Left ventricle myocardium inferior (tissue), 1 donor: ENCODE data around the gene NTMT1. TPM values are rescaled to one million over a fixed set of nuclear protein-coding genes. Genes with fewer than 3 reads are reported as not detected.

Experiments
- DNase-seq: peaks from one replicate; pipeline ENCODE4 v3.0.0-alpha.2; 2020
- H3K27ac ChIP-seq: fragments of 200-600 bp; replicated peaks from 2 replicates; pipeline ENCODE4 v1.8.0; 2021
- H3K27me3 ChIP-seq: fragments of 200-600 bp; 2 replicates; pipeline ENCODE4 v1.8.0; 2021; ENCODE audit warnings: low read depth
- H3K36me3 ChIP-seq: fragments of 200-600 bp; 2 replicates; pipeline ENCODE4 v1.8.0; 2021
- H3K4me1 ChIP-seq: fragments of 200-600 bp; 2 replicates; pipeline ENCODE4 v1.8.0; 2021
- H3K4me3 ChIP-seq: fragments of 200-600 bp; 2 replicates; pipeline ENCODE4 v1.8.0; 2021; ENCODE audit warnings: mild to moderate bottlenecking, moderate library complexity
- H3K9me3 ChIP-seq: fragments of 200-600 bp; replicated peaks from 2 replicates; pipeline ENCODE4 v1.8.0; 2021
- intact Hi-C: fragments of 100-400 bp; cut with micrococcal nuclease; formaldehyde crosslinking; loops from one replicate; pipeline ENCODE4 v1.11.0; 2022
- total RNA-seq: library from RNA; stranded (reverse); fragmentation: NEBNext Ultra II Directional; extraction: Animal tissue kit (Norgen Biotek cat#: 25700); gene quantifications from one replicate; pipeline ENCODE4 v1.2.1, GENCODE V29; 2021
- TF ChIP-seq, protein P1 (sequence below): fragments of 200-600 bp; IDR thresholded peaks from 2 replicates; pipeline ENCODE4 v1.8.0; 2021; ENCODE audit warnings: antibody characterized with exemption, mild to moderate bottlenecking, borderline replicate concordance
- donor health status: DM: no; HTN: yes; CAD: no; lungs with severe emphysema.

Gene NTMT1
- total RNA-seq, 1 donor from 2014 or later, result 63.4 TPM

DNA sequence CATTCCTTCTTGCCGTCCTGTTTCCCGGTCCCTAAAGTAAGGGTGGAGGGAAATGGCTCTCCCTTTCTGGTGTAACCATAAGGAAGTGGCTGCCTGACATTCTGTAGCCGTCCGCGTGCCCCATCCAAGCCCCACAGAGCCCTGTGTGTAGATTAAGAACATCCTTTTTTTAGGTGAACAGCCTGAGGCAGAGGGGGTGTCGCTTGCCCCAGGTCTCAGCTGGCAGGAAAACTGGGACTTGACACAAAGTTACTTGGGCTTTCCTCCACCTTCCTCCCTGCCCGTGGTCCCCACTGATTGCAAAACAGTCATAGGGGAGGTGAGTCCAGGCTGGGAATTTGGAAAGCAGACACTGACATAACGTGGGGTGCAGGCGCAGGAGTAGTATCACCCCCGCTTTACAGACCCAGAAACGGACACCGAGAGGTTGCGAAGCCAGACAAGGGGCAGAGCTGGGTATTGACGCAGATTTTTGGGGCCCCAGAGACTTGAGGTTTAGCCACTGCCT is 27.8 kb upstream of the NTMT1 start:
- H3K4me1 ChIP-seq, result peaks cover 26% of the 10 kb centered on the region
- no peak for DNase-seq
- no peaks in the 10 kb centered on the region for H3K36me3 ChIP-seq
- peaks cover 29% of the 10 kb centered on the region for H3K27me3 ChIP-seq
- TF ChIP-seq, protein P1, sequence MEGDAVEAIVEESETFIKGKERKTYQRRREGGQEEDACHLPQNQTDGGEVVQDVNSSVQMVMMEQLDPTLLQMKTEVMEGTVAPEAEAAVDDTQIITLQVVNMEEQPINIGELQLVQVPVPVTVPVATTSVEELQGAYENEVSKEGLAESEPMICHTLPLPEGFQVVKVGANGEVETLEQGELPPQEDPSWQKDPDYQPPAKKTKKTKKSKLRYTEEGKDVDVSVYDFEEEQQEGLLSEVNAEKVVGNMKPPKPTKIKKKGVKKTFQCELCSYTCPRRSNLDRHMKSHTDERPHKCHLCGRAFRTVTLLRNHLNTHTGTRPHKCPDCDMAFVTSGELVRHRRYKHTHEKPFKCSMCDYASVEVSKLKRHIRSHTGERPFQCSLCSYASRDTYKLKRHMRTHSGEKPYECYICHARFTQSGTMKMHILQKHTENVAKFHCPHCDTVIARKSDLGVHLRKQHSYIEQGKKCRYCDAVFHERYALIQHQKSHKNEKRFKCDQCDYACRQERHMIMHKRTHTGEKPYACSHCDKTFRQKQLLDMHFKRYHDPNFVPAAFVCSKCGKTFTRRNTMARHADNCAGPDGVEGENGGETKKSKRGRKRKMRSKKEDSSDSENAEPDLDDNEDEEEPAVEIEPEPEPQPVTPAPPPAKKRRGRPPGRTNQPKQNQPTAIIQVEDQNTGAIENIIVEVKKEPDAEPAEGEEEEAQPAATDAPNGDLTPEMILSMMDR, result no peak
- peak overlapping the region; percentile 65 for H3K4me3 ChIP-seq
- intact Hi-C loops, result no loop called here
- peak overlapping the region; percentile 90 for H3K27ac ChIP-seq
- no peaks in the 10 kb centered on the region for H3K9me3 ChIP-seq

DNA sequence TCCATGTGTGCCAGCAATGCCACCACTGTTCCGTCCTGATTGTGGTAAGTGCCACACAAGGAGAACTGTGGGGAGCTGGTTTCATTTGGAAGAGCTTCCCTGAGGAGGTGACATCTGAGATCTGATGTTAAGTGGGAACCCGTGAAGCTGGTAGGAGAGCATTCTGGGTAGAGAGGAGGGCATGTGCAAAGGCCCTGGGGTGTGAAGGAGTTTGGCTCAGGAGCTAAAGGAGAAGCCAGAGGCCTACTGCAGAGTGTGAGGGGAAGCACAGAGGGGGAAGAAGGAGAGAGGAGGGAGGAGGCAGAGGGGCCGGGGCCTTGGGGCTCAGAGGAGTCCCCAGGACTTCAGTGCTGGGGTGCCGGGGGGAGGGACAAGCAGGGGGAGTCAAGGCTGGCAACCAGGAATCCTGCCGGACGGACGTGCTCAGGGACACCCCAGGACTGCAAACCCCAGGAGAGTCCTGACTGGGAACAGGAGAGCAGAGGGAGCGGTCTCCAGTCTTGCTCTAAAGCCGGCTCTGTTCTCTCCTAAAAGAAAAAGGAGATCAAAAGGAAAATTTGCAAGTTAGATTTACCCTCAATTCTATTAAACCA is 24.8 kb upstream of the NTMT1 start:
- H3K4me3 ChIP-seq, result no peak overlapping the region
- peaks cover 28% of the 10 kb centered on the region for H3K4me1 ChIP-seq
- DNase-seq, result no peak
- TF ChIP-seq, protein P1, result no peak
- intact Hi-C loops, result loop anchor here (10.0 kb wide), 1 partner anchor 106 kb away; no protein-coding TSS in a partner anchor
- peaks cover 29% of the 10 kb centered on the region for H3K27me3 ChIP-seq
- no peaks in the 10 kb centered on the region for H3K36me3 ChIP-seq
- H3K27ac ChIP-seq, result no peak overlapping the region
- no peaks in the 10 kb centered on the region for H3K9me3 ChIP-seq

DNA sequence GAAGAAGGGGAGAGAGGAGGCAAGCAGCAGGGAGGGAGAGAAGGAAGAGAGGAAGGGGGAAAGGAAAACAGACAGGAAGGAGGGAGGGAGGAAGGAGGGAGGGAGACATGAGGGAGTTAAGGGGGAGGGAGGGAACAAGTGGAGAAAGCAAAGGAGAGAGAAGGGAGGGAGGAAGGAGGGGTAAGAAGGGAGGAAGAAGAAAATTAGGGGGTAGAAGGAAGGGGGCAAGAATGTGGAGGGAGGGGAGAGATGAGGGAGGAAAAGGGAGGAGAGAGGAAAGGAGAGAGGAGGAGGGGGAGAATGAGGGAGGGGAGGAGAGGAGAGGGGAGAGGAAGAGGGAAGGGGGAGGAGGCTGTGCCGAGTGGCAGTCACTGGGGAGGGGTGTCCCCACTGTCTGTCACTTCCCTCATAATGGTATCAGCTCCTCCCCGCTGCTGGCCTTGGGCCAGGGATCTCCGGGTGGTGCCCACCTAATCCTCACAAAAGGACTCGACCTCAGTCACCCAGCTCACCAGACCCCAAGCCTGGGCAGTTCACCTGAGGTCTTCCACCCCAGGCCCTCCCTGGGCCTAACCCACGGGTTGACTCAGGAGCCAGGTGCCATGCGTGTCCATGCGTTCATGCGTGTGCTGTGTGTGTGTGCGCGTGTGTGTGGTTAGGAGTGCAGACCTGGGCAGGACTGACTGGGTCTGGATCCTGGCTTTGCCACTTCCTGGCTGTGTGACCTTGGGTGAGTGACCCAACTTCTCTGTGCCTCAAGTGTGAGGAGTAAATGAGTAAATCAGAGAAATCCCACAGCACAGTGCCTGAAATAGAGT is 23.2 kb upstream of the NTMT1 start:
- TF ChIP-seq, protein P1, result no peak
- Histone ChIP-seq H3K4me1 (peaks cover 26% of the 10 kb centered on the region), H3K27ac (peak overlapping the region; percentile 50), H3K4me3 (no peak overlapping the region), H3K9me3 (no peaks in the 10 kb centered on the region), H3K36me3 (no peaks in the 10 kb centered on the region), H3K27me3 (peaks cover 17% of the 10 kb centered on the region)
- no peak for DNase-seq
- intact Hi-C loops, result loop anchor here (10.0 kb wide), 1 partner anchor 108 kb away; no protein-coding TSS in a partner anchor

DNA sequence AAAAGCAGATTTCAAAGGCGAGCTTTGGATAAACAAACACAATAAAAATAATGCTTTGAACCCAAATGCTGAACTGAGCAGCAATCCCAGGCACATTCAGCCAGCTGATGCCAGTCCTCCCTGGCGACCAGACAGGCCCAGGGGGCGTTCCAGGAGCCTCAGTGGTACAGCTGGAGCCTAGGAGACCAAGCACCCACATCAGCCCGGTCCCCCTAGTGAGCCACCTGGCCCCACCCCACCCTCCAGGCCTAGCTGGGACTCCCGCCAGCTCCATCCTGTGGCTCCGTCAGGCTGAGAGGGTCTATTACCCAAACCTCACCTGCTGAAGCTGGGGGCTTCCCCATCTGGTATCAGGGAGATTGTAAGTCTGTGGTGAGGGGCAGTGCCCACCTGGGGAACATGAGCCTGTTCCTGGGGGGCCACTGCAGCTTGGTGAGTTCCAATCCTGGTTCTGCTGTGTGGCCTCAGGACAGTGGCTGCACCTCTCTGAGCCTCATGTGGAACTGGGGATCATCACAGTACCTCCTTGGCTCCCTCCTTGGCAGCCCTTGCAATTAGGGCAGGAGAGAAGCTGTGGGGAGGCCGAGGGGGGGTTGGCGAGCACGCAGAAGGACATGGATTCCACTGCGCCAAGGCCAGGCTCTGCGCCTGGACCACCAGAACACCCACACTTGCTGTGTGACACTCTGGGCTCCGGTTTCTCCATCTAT is 21.8 kb upstream of the NTMT1 start:
- H3K36me3 ChIP-seq, result no peaks in the 10 kb centered on the region
- intact Hi-C loops, result loop anchor here (10.0 kb wide), 1 partner anchor 109 kb away; no protein-coding TSS in a partner anchor
- H3K4me1 ChIP-seq, result peaks cover 35% of the 10 kb centered on the region
- no peaks in the 10 kb centered on the region for H3K9me3 ChIP-seq
- TF ChIP-seq, protein P1, result no peak
- no peak overlapping the region for H3K27ac ChIP-seq
- H3K27me3 ChIP-seq, result peaks cover 3% of the 10 kb centered on the region
- DNase-seq, result no peak
- no peak overlapping the region for H3K4me3 ChIP-seq

DNA sequence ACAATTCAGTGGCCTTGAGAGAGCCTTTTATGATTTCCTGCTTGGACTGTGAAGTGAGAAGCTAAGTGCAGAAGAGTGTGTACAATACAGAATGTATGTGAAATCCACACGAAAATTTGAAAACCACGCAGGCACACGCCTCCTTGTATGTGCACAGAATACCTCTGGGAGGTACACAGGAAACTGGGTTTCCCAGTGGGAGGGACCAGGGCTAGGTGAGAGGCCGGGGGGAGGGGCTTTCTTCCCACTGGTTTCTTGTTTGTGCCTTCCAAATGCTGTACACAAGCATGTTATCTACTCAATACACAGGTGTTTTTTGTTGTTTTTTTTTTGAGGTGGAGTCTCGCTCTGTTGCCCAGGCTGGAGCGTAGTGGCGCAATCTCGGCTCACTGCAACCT is 21.2 kb upstream of the NTMT1 start:
- DNase-seq, result no peak
- intact Hi-C loops, result loop anchor here (10.0 kb wide), 1 partner anchor 110 kb away; no protein-coding TSS in a partner anchor
- TF ChIP-seq, protein P1, result no peak

More for the DNA sequence above, 21.2 kb upstream of the NTMT1 start:
- no peaks in the 10 kb centered on the region for H3K27me3 ChIP-seq
- no peaks in the 10 kb centered on the region for H3K9me3 ChIP-seq
- peaks cover 40% of the 10 kb centered on the region for H3K4me1 ChIP-seq
- H3K4me3 ChIP-seq, result no peak overlapping the region
- no peak overlapping the region for H3K27ac ChIP-seq
- no peaks in the 10 kb centered on the region for H3K36me3 ChIP-seq
